ENCODE results near the gene POU4F1.

POU4F1 gene

DNA sequence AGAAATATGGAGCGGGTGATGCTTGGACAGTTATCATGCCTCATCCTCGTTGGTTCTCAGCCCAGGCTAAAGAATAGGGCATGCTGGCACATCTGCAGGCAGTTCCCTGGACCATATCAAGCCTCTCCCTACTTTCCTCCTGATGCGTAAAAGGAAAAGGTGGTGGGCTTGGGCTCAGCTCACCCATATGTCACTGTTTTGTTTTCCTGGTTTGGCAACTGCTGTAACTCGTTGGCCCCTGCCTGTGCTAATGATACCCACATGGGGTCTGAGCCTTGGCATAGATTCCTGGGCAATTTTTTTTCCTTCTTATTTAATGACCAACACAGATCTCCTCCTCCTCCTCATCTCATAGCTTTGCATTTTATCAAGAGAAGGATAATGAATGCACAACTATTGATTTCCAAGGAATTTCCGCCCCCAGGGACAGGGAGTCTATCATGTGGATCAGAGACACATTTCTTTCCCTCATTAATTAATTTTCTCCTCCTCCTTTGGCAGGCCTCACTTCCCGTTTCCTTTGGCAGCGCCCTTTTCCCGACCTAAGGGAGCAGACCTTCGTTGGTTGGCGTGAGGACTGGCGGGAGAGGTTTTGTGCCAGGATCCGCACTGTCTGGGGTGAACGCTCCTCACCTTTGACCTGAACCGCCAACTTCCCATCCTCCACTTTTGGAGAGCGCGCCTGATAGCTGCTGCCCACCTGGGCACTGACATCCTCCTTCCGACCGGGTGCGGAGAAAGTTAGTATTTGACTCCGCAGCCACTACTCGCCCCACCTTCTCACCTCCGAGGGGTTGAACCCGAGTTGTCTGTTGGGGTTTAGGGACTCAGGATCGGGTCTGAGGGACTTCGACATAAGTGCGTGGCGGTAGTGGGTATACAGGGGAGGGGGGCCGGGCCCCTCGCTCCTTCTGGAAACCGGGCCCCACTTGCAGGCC lies 3.4 kb upstream of the POU4F1 start:
- DNase-seq: no peak

DNA sequence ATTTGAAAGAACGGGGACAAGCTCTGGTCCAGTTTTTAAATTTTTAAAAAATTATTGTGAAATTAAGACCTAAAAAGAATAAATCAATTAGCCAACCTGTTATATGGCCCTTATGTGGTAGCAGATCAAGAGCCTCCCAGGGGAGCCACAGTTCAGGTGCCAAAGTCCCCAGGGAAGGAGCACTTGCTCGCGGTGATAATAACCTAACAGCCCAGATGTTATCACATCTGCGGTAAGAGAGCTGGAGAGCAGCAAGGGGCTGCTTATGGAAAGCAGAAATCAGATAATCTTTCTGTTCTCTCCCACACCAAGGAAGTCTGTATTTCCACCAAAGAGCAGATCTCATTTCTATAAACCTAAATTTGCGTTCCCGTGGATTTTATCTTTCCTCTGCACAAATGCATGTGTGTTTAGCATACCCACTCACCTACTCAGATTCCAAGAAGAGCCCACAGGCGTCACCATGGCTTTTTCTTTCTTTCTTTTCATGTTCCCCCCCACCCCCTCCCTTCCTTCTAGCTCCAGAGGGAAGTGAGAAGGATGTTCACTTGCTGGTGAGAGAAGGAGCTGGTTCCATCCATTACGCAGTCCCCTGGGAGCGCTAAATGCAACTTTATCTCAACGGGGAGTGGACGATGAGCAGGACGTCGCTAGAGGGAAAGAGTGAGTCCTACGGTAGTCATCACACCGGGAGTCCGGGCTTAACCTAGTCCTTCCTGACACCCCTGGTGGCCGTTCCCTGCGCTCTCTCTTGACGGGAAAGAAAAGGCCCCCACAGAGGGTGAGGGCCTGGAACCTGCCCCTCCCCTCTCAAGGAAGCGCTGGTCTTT lies 1.6 kb upstream of the POU4F1 start:
- no peak for DNase-seq

DNA sequence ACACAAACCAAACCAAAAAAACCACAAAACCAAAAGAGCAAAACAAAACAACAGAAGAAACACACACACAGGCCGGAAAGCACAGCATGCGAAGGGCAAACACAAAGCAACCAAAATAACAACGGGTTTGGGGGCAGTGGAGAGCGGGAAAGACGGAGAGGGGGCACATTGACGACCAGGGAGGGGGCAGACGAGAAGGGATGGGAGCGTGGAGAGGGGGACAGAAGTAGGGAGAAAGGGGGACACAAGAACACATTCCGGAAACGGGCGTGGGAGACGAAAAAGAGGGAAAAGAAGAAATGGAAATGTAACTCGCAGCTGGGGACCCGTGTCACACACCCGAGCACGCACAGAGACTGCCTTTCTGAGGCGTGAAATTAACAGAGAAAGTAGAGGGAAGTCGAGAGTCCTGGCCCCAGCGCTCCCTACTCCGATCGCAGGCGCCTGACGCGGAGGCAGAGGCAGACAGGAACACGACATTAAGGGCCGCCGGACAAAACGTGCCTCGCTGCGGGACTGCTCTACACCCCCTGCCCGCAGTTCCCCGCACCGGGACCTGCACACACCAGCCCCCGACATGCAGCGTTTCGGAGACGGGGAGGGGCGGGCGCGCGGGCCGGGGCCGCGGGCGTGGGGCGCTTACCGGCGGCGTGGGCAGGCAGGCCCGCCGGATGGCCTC lies 652 bp downstream of the POU4F1 start:
- no peak for DNase-seq

DNA sequence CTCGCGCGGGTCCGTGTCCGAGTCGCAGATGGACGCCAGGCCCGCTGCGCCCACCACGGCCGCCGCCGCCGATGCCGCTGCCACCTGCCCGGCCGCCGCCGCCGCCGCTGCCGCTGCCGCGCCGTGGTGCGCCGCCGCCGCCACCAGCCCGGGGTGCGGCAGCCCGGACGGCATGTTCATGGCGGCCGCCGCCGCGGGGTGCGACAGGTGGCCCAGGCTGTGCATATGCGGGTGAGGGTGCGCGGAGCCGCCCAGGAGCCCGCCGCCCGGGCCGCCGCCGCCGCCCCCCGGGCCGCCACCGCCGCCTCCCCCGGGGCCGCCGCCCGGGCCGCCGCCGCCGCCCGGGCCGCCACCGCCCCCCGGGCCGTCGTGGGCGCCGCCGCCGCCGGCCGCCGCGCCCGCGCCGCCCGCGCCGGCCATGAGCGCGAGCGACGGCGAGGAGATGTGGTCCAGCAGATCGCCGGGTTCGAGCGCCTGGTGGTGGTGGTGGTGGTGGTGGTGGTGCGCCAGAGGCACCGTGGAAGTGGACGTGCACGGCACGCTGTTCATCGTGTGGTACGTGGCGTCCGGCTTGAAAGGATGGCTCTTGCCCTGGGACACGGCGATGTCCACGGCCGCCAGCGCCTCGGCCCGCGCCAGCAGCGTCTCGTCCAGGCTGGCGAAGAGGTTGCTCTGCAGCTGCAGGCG lies 1.3 kb downstream of the POU4F1 start:
- DNase-seq: no peak

DNA sequence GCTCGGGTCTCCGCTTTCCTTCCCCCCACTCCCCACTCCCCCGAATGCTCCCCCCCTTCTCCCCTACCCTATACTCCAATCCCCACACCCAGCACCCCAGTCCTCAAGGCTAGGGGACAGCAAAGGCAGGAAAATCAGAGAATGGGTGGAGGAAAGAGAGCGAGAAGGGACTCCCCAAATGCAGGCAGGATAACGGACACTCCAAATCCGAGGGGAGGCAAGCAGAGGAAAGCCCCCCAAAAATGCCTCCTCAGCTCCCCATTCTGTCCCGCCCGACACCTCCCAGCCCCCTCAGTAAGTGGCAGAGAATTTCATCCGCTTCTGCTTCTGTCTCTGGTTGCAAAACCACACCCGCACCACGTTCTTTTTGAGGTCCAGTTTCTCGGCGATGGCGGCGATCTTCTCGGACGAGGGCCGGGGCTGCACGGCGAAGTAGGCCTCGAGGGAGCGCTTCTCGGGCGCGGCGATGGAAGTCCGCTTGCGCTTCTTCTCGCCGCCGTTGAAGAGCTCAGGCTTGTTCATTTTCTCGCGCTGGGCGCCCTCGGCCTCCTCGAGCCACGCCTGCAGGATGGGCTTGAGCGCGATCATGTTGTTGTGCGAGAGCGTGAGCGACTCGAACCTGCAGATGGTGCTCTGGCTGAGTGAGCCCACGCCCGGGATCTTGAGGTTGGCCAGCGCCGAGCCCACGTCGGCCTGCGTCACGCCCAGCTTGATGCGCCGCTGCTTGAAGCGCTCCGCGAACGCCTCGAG lies 2.1 kb downstream of the POU4F1 start:
- no peak for DNase-seq

DNA sequence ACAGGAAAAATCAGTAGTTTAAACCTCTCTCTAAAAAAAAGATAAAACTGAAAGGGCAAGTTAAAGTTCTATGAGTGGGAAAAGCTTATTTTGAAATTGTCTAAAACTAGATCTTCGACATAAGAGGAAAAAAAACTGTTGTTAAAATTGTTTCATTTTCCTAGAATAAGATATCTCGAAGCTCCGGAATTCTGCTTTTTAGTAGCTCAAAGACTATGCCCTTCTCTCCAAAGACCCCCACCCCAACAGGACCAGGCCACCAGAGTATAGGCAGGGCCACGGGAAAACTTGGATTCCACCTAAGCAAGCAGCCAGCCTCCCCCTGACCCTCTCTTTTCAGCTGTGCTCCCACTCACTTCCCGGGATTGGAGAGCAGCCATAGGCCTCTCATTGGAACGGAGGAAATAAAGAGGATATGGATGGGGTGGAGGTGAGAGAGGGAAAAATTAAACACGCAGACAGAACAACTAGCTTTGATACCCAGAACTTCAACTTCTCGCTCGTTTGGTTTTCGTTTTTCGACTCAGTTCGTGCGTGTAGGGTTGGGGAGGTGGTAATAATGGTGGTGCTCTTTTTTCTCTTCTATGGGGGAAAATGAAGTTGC lies 3.0 kb downstream of the POU4F1 start:
- DNase-seq: no peak

DNA sequence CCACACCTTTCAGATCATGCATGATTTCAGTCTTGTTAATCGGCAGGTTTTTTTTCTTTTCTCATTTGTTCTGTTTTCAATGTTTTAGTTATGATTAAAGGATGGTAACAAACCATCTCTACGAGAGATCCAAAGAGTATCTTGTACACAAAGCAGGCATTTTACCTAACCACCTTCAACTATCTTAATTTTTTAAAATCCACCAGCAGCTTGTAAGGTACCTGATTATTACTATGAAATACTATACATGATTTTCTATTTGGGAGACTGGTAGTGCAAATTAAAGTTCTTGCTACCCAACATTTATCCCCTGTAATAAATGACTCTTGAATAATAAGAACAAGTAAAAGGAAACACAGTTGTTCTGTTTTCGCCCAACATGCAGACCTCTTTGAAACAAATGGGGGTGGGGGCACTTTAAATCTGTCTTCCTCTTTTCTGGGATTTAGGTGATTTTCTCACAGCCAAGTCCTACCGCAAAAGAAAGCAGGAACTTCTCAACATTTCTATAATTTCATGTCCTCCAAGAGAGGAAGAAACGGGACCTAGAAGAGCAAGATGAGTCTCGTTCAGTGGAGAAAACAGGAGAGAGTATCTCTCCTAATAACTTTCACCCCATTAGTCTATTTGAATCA lies 3.6 kb downstream of the POU4F1 start:
- DNase-seq: no peak

DNA sequence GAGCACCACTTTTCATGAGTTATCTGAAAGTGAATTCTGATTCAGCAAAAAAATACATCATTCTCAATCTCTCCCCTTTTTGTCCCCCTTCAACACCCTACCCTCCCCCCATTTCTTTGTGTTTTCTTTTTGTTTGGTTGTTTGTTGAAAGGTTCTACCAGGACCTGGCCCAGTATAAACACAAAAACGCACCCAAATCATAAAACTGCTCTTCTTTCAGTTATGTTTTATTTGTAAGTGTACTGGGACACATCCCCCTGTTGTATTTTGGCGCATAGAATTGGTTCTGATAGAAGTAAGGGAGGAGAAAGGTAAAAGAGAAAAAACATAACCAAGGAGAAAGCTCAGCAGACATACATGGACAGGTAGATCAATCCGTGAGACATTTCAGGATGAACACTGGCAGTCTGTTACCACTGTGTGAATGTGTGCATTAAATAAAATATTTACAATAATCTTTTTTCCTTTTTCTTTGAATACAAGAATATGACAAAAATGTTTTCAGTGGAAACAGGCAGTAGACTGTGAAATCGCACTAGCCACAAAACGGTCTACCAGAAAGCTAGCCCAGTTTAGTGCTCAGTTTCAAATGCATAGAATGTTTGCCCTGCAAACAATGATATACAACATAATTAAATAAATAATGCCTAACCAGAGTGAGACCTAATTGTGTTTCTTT lies 4.2 kb downstream of the POU4F1 start:
- DNase-seq: no peak

DNA sequence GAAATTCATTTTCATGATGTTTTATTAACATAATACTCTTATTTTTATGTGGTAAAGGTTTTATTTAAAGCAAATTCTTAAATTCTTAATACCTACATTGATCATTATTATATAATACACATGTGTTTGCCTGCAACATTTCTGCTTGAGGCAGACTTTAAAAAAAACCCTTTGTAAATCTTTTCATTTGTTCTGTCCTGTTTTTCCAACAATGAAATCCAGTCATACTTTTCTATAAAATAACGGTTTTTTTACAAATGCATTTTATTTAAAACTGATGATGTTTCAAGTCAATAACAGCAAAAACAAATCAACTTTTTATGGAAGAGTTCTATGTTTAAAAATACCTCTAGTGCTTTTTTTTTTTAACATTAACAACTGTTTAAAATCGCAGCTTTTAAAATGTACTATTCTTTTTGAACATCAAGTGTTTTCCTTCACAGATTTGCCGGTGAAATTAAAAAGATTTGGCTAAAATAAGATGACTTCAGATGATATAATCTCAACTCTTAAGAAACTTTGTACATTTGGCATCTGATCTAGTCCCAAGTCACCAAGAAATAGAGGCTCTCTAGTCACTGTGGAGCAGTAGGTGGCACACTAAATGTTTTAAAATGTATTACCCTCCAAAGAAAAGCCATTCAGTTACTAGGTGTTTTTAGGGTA lies 5.1 kb downstream of the POU4F1 start:
- DNase-seq: no peak

DNA sequence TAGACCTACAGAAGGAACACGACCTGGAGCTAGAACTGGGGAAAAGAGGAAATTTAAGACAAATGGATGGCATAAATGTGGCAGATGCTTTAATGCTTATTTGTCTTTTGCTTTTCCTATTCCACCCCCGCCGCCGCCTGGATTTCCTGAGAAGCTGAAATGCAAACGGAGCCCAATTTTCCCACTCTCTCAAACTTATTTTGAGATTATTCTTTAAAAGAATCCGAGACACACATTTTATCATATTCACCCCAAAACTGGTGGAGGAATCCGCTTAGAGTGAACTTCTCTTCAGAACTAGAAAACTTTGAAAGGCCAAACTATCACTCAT lies 5.8 kb downstream of the POU4F1 start:
- DNase-seq: no peak

DNA sequence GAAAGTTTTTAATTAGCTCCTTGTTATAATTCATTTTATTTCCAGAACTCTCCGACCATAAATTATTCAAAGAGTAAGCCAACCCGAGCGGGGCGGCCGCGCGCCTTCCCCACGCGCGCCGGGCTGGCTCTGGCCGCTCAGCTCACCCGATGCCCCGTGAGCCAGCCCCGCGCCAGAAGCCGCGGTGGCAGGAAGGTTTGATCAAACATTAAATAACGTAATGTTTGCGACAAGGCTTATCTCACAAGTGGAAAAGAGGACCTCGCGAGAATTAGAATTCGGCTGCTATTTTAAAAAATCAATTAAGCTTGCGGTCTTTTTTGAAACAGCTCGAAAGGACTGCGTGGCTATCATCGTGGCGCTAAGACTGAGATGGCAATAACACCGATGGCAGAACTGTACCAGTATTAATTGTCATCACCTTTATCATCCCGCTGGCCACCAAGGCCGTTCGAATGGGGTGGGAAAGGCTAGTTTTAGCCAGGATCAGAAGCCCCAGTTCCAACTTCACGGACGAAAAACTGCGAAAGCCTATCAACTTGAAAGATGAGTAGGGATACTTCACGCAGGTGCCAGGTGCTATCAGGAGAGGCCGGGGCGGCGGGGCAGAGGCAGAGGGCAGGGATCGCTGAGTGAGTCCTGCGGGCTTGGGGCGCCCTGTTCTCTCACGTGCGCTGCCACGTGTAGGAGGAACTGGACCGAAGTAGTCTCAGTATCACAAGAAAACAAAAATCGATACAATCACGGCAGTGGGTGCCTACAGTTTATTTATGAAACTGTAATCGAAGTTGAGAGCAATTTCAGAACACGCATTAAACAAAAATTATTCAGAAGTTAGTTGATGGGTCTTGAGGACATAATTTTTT lies 6.4 kb downstream of the POU4F1 start:
- DNase-seq: no peak

DNA sequence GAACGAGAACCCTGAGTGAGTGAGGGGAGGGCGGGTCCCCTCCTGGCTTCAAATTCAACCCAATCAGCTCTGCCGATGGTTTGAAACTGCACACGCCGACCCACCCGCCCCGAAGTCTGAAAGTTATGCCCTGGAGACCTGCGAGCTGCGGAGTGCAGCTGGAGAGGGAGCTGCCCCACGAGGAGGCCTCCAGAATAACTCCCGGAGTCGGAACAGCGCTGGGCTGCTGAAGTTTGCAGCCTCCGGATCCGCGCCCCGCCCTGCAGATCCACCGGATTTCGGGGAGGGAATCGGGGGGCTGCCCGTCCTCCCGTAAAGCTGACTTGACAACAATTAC lies 7.0 kb downstream of the POU4F1 start:
- DNase-seq: no peak

DNA sequence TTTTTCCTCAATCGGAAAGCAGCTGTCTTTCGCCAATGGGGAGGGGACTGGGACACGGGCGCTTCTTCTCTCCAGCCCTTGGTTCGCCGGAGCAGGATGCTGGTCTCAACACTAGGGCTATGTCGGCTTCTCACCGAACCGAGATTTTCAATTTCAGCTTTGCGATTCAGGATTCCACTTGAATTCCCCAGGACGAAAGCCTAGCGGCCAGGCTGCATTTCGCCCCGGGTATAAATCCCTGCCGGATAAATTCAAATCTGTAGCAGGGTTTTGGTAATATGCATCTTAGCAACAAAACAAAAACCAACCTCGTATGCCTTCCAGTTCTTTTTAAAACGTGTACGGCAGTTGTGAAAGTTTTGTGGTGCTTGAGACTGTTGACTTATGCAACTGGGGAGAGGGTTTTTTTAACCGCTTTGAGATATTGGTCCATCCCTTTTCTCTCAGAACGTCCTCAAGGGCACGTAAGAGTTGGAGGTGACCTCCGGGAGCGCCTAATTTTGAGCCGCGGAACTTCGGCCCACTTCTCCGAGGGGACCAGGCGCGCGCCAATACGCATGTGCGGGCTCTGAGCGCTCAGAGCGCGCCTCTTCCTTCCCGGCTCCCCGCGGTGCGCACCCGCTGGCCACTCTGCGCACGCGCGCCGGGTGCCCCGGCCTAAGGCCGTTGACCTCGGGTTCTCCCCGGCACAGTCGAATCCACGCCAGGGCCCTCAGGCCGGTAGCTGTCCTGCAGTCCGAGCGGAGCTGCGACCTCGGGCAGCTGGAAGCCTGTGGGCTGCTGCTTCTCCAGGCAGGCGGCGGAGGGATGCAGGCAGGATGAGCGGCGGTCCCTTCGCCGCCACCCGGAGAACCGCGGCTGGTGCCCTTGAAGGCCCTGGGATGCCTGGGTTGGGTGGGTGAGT lies 7.6 kb downstream of the POU4F1 start:
- DNase-seq: no peak

DNA sequence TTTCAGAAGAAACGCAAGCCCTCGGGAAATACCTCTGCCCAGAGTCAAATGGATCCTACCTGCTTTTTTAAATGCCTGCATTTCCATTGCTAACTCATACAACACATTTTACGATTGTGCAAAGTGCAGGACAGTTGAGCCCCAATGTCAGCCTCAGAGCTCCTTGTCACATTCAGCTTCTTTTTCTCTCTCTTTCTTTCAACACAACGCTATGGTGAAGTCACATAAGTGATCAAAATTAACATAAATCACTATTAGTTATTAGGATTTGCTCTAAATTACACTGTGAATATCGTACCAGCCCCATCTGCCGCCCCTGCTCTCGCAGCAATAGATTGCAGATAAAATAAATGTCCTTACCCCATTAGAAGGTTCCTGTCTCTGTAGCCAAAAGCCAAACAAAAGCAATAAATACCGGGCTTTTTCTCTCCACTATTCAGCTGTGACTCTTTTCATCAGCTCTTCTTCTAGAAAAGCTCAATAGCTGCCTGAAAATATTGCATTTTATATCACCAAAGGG lies 8.8 kb downstream of the POU4F1 start:
- no peak for DNase-seq

DNA sequence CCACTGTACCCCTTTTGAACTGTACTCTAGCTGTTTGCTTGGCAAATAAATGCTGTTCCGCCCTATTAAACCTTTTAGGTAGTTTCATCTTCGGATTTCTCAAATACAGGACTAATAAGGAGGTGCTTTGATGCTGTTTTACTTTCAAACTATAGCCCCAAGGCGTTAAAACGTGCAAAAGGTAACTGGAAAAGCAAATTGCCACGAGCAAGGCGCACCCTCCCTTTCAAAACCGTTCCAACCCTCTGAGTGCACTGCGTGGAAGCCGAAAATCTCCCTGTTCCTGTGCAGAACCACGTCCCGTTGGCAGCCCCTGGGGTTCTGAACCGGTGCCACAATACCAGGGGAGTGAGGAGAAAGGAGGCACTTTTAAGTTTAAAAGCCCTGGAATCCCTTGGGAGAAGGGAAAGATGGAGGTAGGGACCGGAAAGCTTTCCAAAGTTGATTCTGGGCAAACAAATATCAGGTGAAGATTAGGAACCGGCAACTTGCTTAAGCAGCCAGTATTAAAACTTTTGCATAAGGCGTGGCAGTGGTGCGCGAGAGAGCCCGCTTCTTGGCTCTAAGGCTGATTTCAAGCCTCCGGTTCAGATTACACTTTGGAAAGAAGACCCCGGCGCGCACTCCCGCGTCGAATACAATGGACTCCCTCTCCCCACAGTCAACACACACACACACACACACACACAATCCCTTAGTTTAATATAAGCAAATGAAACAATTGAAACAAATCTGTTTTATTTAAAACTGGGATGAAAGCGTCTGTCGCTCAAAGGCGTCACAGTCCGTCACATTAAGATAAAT lies 9.5 kb downstream of the POU4F1 start:
- DNase-seq: no peak

DNA sequence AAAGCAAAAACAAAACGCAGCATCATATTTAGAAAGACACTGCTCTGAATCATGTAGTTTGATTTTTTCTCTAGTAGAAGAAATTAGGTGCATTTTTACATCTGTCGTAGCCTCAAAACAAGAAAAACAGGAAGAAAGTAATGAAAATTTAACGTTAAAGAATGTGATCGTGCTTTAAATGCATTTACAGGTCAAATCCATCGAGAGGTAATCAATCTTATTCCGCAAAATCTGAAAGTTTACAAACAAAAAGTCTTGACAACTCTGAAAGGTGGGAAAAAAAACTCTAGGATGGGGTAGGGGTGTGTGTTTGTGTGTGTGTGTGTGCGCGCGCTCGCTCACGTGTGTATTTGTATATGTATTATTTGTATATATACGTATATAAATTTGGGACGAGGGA lies 10.2 kb downstream of the POU4F1 start:
- DNase-seq: no peak

DNA sequence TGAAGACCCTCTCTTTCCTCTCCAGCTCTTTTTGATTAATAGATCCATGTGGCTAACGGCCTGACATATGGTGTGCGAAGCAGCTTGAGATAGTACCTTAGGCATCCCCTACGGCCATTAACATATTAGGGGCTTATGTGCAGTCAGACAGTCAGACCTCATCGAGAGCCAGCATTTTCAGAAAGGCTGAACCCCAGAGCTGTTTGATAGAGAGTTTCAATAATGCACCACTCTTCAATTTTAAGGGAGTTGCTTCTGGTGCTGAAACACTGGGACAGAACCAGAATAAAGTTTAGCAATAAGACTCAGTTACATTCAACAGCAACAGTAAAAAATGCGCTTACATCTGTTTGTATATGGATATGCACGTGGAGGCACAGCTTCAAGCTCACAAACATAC lies 10.8 kb downstream of the POU4F1 start:
- no peak for DNase-seq
